OCI-LY1 (cell line): ENCODE data around the gene DMPK.

Experiments used
- H2AFZ ChIP-seq: fragments of 200-600 bp; sonication (generic), shearing (Covaris generic); 2 replicates; pipeline ENCODE4 v1.6.0; 2014; ENCODE audit warnings: antibody characterized with exemption, mild to moderate bottlenecking, low read length
- H3F3A ChIP-seq: fragments of 200-600 bp; sonication (generic), shearing (Covaris generic); 2 replicates; pipeline ENCODE4 v1.6.0; 2014; ENCODE audit warnings: mild to moderate bottlenecking, antibody characterized with exemption, low read length, moderate library complexity; ENCODE audit not compliant: insufficient read depth
- H3K27ac ChIP-seq: fragments of 200-600 bp; sonication (generic); 2 replicates; pipeline ENCODE4 v1.5.1; 2014; ENCODE audit warnings: low read length, mixed run types, mild to moderate bottlenecking, low read depth; ENCODE audit not compliant: poor library complexity, severe bottlenecking
- H3K27me3 ChIP-seq: fragments of 200-600 bp; sonication (generic); 2 replicates; pipeline ENCODE4 v1.6.0; 2014; ENCODE audit warnings: antibody characterized with exemption, mild to moderate bottlenecking, low read length, moderate library complexity; ENCODE audit not compliant: insufficient read depth
- H3K36me3 ChIP-seq: fragments of 200-600 bp; sonication (generic); 2 replicates; pipeline ENCODE4 v1.6.1; 2014; ENCODE audit warnings: mild to moderate bottlenecking, antibody characterized with exemption, low read length, moderate library complexity, mixed read lengths; ENCODE audit not compliant: insufficient read depth
- H3K4me1 ChIP-seq: fragments of 200-600 bp; sonication (generic); 2 replicates; pipeline ENCODE4 v1.5.1; 2014; ENCODE audit warnings: mild to moderate bottlenecking, low read length, moderate library complexity; ENCODE audit not compliant: insufficient read depth, severe bottlenecking
- H3K4me2 ChIP-seq: fragments of 200-600 bp; sonication (generic), shearing (Covaris generic); 2 replicates; pipeline ENCODE4 v1.6.1; 2014; ENCODE audit warnings: low read length
- H3K4me3 ChIP-seq: fragments of 200-600 bp; sonication (generic); 2 replicates; pipeline ENCODE4 v1.5.1; 2014; ENCODE audit warnings: low read length, low read depth, mild to moderate bottlenecking, mixed read lengths; ENCODE audit not compliant: poor library complexity, severe bottlenecking
- H3K79me2 ChIP-seq: fragments of 200-600 bp; shearing (Covaris generic); 2 replicates; pipeline ENCODE4 v1.6.1; 2016; ENCODE audit warnings: mixed run types, low read length, mixed read lengths; ENCODE audit not compliant: insufficient read depth
- H3K9ac ChIP-seq: fragments of 200-600 bp; sonication (generic), shearing (Covaris generic); 2 replicates; pipeline ENCODE4 v1.6.1; 2014; ENCODE audit warnings: mild to moderate bottlenecking, low read length, mixed read lengths
- H3K9me2 ChIP-seq: fragments of 200-600 bp; sonication (generic), shearing (Covaris generic); 2 replicates; pipeline ENCODE4 v1.6.1; 2014; ENCODE audit warnings: low read depth, mild to moderate bottlenecking, low read length, mixed read lengths
- H3K9me3 ChIP-seq: fragments of 200-600 bp; shearing (Covaris generic); 2 replicates; pipeline ENCODE4 v1.6.1; 2014; ENCODE audit warnings: low read length, mixed read lengths
- H4K20me1 ChIP-seq: fragments of 200-600 bp; sonication (generic), shearing (Covaris generic); 2 replicates; pipeline ENCODE4 v1.6.0; 2016; ENCODE audit warnings: mild to moderate bottlenecking, low read length; ENCODE audit not compliant: insufficient read depth
- CTCF ChIP-seq: fragments of 200-600 bp; sonication (generic), shearing (Covaris generic); IDR thresholded peaks from 2 replicates; pipeline ENCODE4 v1.5.1; 2017; ENCODE audit warnings: mild to moderate bottlenecking, antibody characterized with exemption, low read length, moderate library complexity, mixed read lengths
- EZH2 ChIP-seq: fragments of 200-600 bp; sonication (generic), shearing (Covaris generic); IDR thresholded peaks from 2 replicates; pipeline ENCODE4 v1.8.0; 2017; ENCODE audit warnings: borderline replicate concordance, mixed run types, mild to moderate bottlenecking, antibody characterized with exemption, low read length, moderate library complexity, mixed read lengths

The DMPK gene

GRCh38 chr19:45817010-45817724 lies 34.9 kb upstream of the DMPK start:
- peak overlapping the region; percentile 63 for H3K27ac ChIP-seq
- H3K9ac ChIP-seq: no peak overlapping the region; the same call in 1 of the 2 replicates
- peaks cover 10% of the 10 kb centered on the region for H3K4me1 ChIP-seq
- no peaks in the 10 kb centered on the region for H3K9me3 ChIP-seq
- peaks cover 29% of the 10 kb centered on the region for H3K36me3 ChIP-seq
- H4K20me1 ChIP-seq: no peaks in the 10 kb centered on the region
- no peaks in the 10 kb centered on the region for H3K79me2 ChIP-seq
- H3K27me3 ChIP-seq: no peaks in the 10 kb centered on the region
- TF ChIP-seq EZH2: no peak
- peak; percentile 98 for TF ChIP-seq CTCF
- no peak overlapping the region for H2AFZ ChIP-seq
- peak overlapping the region; percentile 25; the same call in 1 of the 2 replicates for H3K4me2 ChIP-seq
- no peak overlapping the region for H3K4me3 ChIP-seq
- no peaks in the 10 kb centered on the region for H3K9me2 ChIP-seq
- H3F3A ChIP-seq: no peaks in the 10 kb centered on the region

DNA sequence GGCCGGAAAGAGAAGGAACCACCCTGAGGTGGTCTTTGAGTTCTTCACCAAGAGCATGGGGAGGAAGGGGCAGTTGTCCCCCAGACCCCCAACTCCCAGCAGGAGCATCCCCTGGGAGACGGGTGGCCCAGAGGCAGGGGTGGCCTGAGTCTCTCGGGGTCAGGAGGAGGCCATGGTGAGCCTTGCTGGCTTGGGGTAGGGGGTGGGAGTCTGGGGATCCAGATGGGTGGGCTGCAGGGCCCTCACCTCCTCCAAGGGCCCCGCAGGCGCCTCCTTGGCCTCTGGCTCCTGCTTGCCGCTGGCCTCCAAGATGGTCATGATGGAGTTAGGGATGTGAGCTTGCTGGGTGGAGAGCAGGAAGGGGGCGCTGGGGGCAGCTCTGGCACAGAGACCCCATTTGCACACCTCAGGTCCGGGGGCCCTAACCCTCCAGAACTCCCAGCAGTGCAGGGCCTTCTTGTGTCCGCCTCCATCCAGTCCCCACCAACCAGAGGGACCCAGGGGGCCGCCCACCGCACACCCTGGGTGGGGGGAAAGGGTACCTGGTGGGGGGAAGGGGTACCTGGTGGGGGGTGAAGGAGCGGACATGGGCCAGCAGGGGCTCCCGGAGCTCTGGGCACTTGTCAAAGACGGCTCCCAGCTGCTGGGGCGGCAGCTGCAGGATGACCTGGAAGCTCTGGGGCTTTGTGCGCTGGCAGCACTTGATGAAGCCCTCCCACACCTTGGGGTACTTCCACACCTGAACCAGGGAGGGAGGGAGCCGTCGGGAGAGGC lies 34.1 kb upstream of the DMPK start:
- TF ChIP-seq EZH2 (no peak), CTCF (no peak)
- H3K27ac ChIP-seq: no peak overlapping the region
- H3K9me2 ChIP-seq: no peaks in the 10 kb centered on the region
- H3F3A ChIP-seq: no peaks in the 10 kb centered on the region
- H3K4me2 ChIP-seq: no peak overlapping the region
- peaks cover 24% of the 10 kb centered on the region for H3K36me3 ChIP-seq
- H3K27me3 ChIP-seq: no peaks in the 10 kb centered on the region
- H3K79me2 ChIP-seq: no peaks in the 10 kb centered on the region
- peaks cover 10% of the 10 kb centered on the region for H3K4me1 ChIP-seq
- H2AFZ ChIP-seq: no peak overlapping the region
- no peak overlapping the region; the same call in 1 of the 2 replicates for H3K9ac ChIP-seq
- H3K9me3 ChIP-seq: no peaks in the 10 kb centered on the region
- no peaks in the 10 kb centered on the region for H4K20me1 ChIP-seq
- no peak overlapping the region for H3K4me3 ChIP-seq

GRCh38 chr19:45815481-45816216 lies 33.4 kb upstream of the DMPK start:
- no peak overlapping the region for H2AFZ ChIP-seq

More at GRCh38 chr19:45815481-45816216, 33.4 kb upstream of the DMPK start:
- no peaks in the 10 kb centered on the region for H3K79me2 ChIP-seq
- peaks cover 10% of the 10 kb centered on the region for H3K4me1 ChIP-seq
- H4K20me1 ChIP-seq: no peaks in the 10 kb centered on the region
- no peaks in the 10 kb centered on the region for H3K27me3 ChIP-seq
- no peak overlapping the region for H3K4me2 ChIP-seq
- no peak overlapping the region for H3K27ac ChIP-seq
- TF ChIP-seq CTCF (no peak), EZH2 (no peak)
- H3K9ac ChIP-seq: no peak overlapping the region
- H3K9me3 ChIP-seq: no peaks in the 10 kb centered on the region
- H3F3A ChIP-seq: no peaks in the 10 kb centered on the region
- no peaks in the 10 kb centered on the region for H3K9me2 ChIP-seq
- H3K36me3 ChIP-seq: peaks cover 20% of the 10 kb centered on the region
- H3K4me3 ChIP-seq: no peak overlapping the region
